Upper lobe of right lung (tissue), 1 donor: ENCODE measurements around the gene SEMA4C. TPM values are rescaled to one million over a fixed set of nuclear protein-coding genes. Genes with fewer than 3 reads are reported as not detected.

Experiments used
- ATAC-seq: fragments of 200-7000 bp; cut with Tn5 transposase; one replicate; pipeline ENCODE4 v1.9.1; 2020; ENCODE audit warnings: mild to moderate bottlenecking, moderate library complexity
- DNase-seq: peaks from one replicate; pipeline ENCODE4 v3.0.0-alpha.2; 2020
- H3K27ac ChIP-seq: fragments of 200-600 bp; one replicate; pipeline ENCODE4 v1.8.0; 2022
- H3K27me3 ChIP-seq: fragments of 200-600 bp; one replicate; pipeline ENCODE4 v1.8.0; 2022; ENCODE audit warnings: mild to moderate bottlenecking
- H3K36me3 ChIP-seq: fragments of 200-600 bp; one replicate; pipeline ENCODE4 v1.8.0; 2022
- H3K4me1 ChIP-seq: fragments of 200-600 bp; one replicate; pipeline ENCODE4 v1.8.0; 2022
- H3K4me3 ChIP-seq: fragments of 200-600 bp; one replicate; pipeline ENCODE4 v1.8.0; 2022; ENCODE audit warnings: mild to moderate bottlenecking
- H3K9me3 ChIP-seq: fragments of 200-600 bp; one replicate; pipeline ENCODE4 v1.8.0; 2022
- intact Hi-C: fragments of 100-400 bp; cut with DNase I; formaldehyde crosslinking; loops from one replicate; pipeline ENCODE4 v1.11.0; 2022
- total RNA-seq: library from RNA; stranded (reverse); fragmentation: NEBNext Ultra II Directional; extraction: Animal tissue kit (Norgen Biotek cat#: 25700); gene quantifications from one replicate; pipeline ENCODE4 v1.2.1, GENCODE V29; 2021
- TF ChIP-seq, protein P1 (sequence below): fragments of 200-600 bp; IDR thresholded peaks from one replicate; pipeline ENCODE4 v1.8.0; 2022; ENCODE audit warnings: antibody characterized with exemption
- donor health status: DM: no; HTN: yes; CAD: no; lungs with severe emphysema.

Gene SEMA4C
- total RNA-seq, 1 donor from 2014 or later: 37.7 TPM

DNA sequence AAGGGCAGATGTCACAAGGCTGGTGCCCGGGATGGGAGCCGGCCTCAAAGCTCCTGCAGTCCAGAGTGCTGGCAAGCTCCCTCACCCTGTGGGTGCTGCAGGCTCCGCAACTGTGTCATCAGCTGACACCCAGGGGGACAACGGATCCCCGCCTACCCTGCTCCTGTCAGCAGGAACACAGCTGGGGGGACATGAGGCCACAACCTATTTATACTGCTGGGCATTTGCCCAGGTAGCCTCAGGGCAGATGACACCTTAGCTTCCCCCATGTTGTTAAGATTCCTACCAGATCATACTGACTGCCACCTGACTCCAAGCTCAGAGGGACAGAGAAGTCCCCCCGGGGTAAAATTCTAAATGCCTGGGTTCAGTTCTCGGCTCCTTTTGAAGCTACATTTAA is 27.3 kb downstream of the SEMA4C start:
- no peak overlapping the region for H3K4me3 ChIP-seq
- H3K4me1 ChIP-seq: peaks cover 10% of the 10 kb centered on the region
- TF ChIP-seq, protein P1, sequence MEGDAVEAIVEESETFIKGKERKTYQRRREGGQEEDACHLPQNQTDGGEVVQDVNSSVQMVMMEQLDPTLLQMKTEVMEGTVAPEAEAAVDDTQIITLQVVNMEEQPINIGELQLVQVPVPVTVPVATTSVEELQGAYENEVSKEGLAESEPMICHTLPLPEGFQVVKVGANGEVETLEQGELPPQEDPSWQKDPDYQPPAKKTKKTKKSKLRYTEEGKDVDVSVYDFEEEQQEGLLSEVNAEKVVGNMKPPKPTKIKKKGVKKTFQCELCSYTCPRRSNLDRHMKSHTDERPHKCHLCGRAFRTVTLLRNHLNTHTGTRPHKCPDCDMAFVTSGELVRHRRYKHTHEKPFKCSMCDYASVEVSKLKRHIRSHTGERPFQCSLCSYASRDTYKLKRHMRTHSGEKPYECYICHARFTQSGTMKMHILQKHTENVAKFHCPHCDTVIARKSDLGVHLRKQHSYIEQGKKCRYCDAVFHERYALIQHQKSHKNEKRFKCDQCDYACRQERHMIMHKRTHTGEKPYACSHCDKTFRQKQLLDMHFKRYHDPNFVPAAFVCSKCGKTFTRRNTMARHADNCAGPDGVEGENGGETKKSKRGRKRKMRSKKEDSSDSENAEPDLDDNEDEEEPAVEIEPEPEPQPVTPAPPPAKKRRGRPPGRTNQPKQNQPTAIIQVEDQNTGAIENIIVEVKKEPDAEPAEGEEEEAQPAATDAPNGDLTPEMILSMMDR: no peak
- no peaks in the 10 kb centered on the region for H3K9me3 ChIP-seq
- no peaks in the 10 kb centered on the region for H3K27me3 ChIP-seq
- H3K36me3 ChIP-seq: peaks cover 14% of the 10 kb centered on the region
- no peak for ATAC-seq
- no peak for DNase-seq
- no peak overlapping the region for H3K27ac ChIP-seq
- intact Hi-C loops: no loop called here

DNA sequence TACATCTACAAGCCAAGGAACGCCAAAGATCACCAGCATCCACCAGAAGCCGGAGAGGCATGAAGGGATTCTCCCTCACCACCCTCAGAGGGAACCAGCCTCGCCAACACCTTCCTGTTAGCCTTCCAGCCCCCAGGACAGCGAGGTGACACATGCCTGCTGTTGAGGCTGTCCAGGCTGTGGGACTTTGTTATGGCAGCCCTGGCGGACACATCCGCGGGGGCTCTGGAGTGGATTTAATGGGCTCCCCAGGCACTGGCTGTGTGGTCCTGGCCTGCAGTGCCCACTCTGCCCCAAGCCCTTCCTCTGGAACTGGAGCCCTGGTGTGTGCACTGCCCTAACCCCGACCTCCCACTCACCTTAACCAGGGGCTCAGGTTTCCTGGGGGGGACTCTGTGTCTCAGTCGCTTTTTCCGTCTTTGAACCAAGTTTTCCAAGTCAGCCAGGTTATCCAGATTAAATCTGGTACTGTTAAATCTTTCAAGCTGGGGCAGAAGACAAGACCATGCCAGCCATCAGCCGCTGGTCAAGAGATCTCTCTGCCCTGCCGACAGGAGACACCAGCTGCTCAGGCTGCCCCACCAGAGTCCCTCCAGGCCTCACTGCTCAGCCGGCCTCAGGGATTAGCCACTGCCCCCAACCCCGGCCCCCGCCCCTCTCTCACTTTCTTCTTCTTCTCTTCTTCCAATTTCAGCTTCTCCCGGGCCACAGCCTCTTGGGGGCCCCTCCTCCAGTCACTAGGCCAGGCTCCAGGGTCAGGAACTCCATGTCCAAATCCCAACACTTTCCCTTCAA is 28.0 kb downstream of the SEMA4C start:
- H3K27ac ChIP-seq: no peak overlapping the region
- intact Hi-C loops: no loop called here
- no peak for DNase-seq
- H3K4me3 ChIP-seq: no peak overlapping the region
- TF ChIP-seq, protein P1: no peak
- no peaks in the 10 kb centered on the region for H3K9me3 ChIP-seq
- H3K27me3 ChIP-seq: no peaks in the 10 kb centered on the region
- peaks cover 10% of the 10 kb centered on the region for H3K4me1 ChIP-seq
- ATAC-seq: no peak
- H3K36me3 ChIP-seq: peaks cover 10% of the 10 kb centered on the region

DNA sequence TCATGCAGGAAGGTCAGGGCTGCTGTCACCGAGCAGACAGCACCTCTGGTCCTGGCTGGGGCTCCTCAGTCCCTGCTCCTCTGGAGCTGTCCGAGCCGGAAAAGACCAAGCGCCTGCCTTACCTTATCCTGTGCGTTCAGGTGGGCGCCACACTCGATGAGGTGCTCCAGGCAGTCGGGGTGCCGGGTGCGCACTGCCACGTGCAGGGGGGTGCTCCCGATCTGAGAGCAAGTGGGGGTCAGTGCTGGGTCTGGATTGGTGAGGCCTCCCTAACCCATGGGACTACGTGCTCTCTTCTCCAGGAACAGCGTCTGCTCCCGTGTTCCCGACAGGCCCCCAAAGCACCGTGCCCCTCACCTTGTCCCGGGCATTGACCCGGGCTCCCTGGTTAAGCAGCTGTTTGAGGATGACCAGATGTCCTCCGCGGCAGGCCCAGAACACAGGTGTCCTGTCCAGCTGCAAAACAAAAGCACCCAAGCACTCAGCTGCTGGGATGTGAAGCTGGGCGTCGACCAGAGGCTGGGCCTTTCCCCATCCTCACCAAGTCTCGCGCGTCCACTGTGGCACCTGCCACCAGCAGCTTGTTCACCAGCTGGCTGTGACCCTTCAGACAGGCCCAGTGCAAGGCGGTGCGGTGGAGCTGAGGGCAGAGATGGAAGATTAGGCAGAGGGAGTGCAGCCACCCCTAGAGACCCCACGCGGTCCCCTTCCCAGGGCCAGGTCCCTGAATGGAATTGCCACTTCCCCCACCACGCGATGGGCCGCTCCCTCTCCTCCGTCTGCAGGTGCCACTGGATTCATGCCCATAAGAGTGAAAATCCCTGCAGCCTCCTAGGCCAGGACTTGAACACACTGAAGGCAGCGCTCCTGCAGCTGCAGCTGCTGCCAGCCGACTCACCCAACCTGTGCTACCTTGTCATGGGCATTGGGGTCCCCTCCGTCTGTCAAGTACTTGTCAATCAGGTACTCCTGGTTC is 29.7 kb downstream of the SEMA4C start:
- intact Hi-C loops: no loop called here
- ATAC-seq (no peak), DNase-seq (no peak)
- Histone ChIP-seq H3K9me3 (no peaks in the 10 kb centered on the region), H3K4me3 (no peak overlapping the region), H3K36me3 (peaks cover 7% of the 10 kb centered on the region), H3K27me3 (no peaks in the 10 kb centered on the region), H3K4me1 (peaks cover 10% of the 10 kb centered on the region), H3K27ac (no peak overlapping the region)
- TF ChIP-seq, protein P1: no peak

DNA sequence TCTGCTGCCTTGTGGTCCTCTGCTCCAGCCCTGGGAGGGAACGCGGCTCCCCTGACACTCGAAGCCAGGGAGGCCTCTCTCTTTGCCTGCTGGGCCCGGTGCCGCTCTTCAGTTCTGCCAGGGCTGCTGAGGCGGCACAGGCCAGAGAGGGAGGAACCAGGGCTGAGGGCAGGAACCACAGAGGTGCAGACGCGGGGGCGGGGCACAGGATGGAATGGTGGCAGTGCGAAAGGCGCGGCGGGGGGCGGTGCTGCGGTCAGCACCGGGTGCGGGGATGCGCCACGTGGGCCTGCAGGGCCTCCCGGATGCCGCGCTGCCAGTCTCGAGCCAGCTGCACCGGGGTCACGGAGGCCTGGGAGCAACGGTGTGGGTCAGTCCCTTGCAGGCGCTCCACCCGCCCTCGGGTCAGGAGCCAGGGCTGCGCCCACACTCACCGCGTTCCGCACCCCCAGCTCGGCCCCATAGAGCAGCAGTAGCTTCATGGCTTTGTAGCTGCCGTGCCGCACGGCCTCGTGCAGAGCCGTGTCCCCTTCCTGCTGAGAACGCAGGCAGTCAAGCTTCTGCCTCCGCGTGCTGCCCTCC is 30.5 kb downstream of the SEMA4C start:
- peak; percentile 88 for DNase-seq
- no peaks in the 10 kb centered on the region for H3K9me3 ChIP-seq
- peaks cover 14% of the 10 kb centered on the region for H3K36me3 ChIP-seq
- H3K4me1 ChIP-seq: peaks cover 10% of the 10 kb centered on the region
- H3K27ac ChIP-seq: no peak overlapping the region
- no peaks in the 10 kb centered on the region for H3K27me3 ChIP-seq
- TF ChIP-seq, protein P1: no peak
- H3K4me3 ChIP-seq: peak overlapping the region; percentile 14
- ATAC-seq: peak; percentile 89
- intact Hi-C loops: no loop called here

DNA sequence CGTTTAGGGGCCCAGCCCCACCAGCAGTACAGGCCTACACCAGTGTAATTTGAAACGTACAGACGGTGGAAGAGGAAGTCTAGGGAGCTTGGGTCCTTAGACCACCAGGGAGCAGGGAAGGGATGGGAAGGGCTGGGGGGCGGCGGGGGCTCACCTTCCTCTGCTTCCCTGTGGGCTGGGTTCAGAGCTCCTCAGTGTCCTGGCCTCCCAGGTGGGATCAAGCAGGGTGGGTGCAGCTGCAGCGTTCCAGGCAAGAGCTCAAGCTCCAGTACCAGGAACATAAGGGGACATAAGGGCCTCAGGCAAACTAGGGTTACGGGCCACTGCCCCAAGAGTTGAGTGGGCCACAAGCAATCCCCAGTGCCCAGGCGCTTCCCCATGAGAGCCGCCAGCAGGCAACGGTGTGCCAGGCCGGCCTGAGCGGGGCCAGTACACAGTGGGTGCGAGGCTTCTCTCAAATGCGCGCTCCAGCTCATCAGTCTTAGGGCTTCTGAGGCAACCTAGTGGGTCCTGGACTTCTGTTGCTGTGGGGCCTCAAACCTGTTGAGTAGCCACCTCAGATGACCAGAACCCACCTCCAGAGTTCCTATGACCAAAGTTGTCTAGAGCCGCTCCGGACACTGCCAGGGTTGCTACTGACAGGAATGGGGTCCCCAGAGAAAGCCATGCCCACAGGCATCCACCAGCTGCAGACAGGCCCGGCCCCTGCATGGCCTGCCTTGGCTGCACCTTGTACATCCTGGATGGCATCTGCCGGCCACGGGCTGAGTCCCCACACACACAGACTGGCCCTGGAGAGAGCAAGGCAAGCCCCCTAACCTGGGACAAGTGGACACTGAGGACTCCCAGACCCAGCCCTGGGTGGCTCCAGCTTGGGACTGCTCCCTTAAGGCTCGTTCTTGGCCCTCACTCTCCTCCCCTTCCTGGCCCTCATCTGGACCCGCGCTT is 31.3 kb downstream of the SEMA4C start:
- intact Hi-C loops: no loop called here
- Histone ChIP-seq H3K4me1 (peaks cover 10% of the 10 kb centered on the region), H3K27ac (no peak overlapping the region), H3K9me3 (no peaks in the 10 kb centered on the region), H3K36me3 (peaks cover 20% of the 10 kb centered on the region), H3K4me3 (peak overlapping the region; percentile 14), H3K27me3 (no peaks in the 10 kb centered on the region)
- DNase-seq (no peak), ATAC-seq (no peak)
- TF ChIP-seq, protein P1: no peak
